ENCODE data around the gene CPT2. TPM values are rescaled to one million over a fixed set of nuclear protein-coding genes. Genes with fewer than 3 reads are reported as not detected.

Gene CPT2
- total and polyA plus RNA-seq, 9 of the 15 experiments (the other 6 are each of a cell fraction or from before 2014, with no cell fraction given): 7.6 to 25.1 (median 16.8) TPM

DNA sequence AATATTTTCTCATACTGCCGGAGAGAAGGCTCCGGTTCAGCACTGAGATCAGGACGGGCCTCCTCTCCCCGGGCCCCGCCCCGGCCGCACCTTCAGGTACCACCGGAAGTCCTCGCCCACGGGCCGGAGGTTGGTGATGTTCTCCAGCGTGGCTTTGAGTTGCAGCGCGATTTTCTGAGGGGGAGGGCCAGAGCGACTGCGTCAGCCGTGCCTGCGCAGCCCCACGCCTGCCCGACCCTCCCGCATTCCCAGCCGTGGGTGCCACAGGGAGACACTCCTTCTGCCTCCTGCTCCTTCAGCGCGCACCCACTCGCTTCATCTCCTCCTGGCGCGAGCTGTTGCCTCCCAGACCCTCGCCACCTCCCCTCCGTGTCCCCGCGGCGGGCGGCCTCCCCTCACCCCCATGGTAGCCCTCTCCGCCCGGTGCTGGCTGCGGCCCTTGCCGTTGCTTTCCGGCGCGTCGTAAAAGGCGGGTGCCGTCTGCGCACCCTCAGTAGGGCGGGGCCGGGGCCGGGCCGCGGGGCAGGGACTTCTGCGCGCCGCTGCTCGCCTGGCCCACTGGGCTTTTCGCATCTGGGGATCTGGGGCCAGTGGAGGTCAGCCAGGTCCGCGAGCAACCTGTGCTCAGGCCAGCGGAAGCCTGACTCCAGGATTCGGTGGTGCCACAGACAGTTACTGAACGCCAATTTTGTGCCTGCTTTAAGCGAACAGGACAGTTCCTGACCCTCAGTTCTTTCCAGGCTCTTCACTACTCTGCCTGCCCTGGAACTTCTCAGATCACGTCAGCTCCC lies 23.7 kb downstream of the CPT2 start, which contains the start of gene CZIB (continued):
- TF ChIP-seq, protein P1, sequence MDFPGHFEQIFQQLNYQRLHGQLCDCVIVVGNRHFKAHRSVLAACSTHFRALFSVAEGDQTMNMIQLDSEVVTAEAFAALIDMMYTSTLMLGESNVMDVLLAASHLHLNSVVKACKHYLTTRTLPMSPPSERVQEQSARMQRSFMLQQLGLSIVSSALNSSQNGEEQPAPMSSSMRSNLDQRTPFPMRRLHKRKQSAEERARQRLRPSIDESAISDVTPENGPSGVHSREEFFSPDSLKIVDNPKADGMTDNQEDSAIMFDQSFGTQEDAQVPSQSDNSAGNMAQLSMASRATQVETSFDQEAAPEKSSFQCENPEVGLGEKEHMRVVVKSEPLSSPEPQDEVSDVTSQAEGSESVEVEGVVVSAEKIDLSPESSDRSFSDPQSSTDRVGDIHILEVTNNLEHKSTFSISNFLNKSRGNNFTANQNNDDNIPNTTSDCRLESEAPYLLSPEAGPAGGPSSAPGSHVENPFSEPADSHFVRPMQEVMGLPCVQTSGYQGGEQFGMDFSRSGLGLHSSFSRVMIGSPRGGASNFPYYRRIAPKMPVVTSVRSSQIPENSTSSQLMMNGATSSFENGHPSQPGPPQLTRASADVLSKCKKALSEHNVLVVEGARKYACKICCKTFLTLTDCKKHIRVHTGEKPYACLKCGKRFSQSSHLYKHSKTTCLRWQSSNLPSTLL (IDR thresholded peaks at IDR 0.05): no peak
- TF ChIP-seq ZNF253 (CRISPR knock-in tag; conservative IDR thresholded peaks at IDR 0.05) (no peak), SRSF9 (IDR thresholded peaks at IDR 0.05; ENCODE audit: borderline replicate concordance, low read depth, low read length) (no peak), ESRRA (IDR thresholded peaks at IDR 0.05; ENCODE audit: borderline replicate concordance, low read depth) (peak; percentile 72; the same call in 1 of the 2 replicates), ILK (tag; IDR thresholded peaks at IDR 0.05; ENCODE audit: borderline replicate concordance, low read depth) (no peak), PHF20 (IDR thresholded peaks at IDR 0.05; ENCODE audit: partially characterized antibody) (peak; percentile 95), CBFA2T3 (IDR thresholded peaks at IDR 0.05) (no peak; the same call in 1 of the 2 replicates), MYBL2 (IDR thresholded peaks at IDR 0.05; ENCODE audit: low read depth) (no peak), MYBL2 (CRISPR knock-in tag; IDR thresholded peaks at IDR 0.05; ENCODE audit: borderline replicate concordance) (no peak), NCOA1 (IDR thresholded peaks at IDR 0.05; ENCODE audit: low read depth) (no peak; the same call in 1 of the 2 replicates), NCOA4 (IDR thresholded peaks at IDR 0.05; ENCODE audit: partially characterized antibody) (no peak), PRPF4 (IDR thresholded peaks at IDR 0.05; ENCODE audit: insufficient read depth, low read depth, low read length, poor library complexity, severe bottlenecking) (peak; percentile 70), SRF (CRISPR knock-in tag; IDR thresholded peaks at IDR 0.05) (peak in 1 of 2 experiments; percentile 78; a peak in 2 of 4 replicates), CHCHD3 (CRISPR knock-in tag; IDR thresholded peaks at IDR 0.05) (no peak), MCM2 (IDR thresholded peaks at IDR 0.05; ENCODE audit: low read depth) (no peak), TSC22D4 (tag; IDR thresholded peaks at IDR 0.05) (no peak), KDM5B (IDR thresholded peaks at IDR 0.05; ENCODE audit: insufficient replicate concordance, low read depth, low read length) (peak; percentile 95), SRSF1 (IDR thresholded peaks at IDR 0.05; ENCODE audit: low read depth, low read length) (no peak), ZNF444 (CRISPR knock-in tag; IDR thresholded peaks at IDR 0.05) (no peak), SPI1 (IDR thresholded peaks at IDR 0.05; ENCODE audit: borderline replicate concordance, low read depth, low read length) (no peak), ZNF174 (CRISPR knock-in tag; IDR thresholded peaks at IDR 0.05) (no peak), SNRNP70 (optimal IDR thresholded peaks at IDR 0.05; ENCODE audit: low read depth, low read length) (no peak), POU5F1 (IDR thresholded peaks at IDR 0.05; ENCODE audit: borderline replicate concordance, low read depth, low read length, partially characterized antibody) (no peak), GABPB2 (CRISPR knock-in tag; conservative IDR thresholded peaks at IDR 0.05) (no peak), SAP30 (IDR thresholded peaks at IDR 0.05; ENCODE audit: borderline replicate concordance, insufficient read depth, low read depth, low read length, poor library complexity, severe bottlenecking) (peak; percentile 75), EHMT2 (IDR thresholded peaks at IDR 0.05) (no peak; the same call in 1 of the 2 replicates)
- TF ChIP-seq, protein P2, sequence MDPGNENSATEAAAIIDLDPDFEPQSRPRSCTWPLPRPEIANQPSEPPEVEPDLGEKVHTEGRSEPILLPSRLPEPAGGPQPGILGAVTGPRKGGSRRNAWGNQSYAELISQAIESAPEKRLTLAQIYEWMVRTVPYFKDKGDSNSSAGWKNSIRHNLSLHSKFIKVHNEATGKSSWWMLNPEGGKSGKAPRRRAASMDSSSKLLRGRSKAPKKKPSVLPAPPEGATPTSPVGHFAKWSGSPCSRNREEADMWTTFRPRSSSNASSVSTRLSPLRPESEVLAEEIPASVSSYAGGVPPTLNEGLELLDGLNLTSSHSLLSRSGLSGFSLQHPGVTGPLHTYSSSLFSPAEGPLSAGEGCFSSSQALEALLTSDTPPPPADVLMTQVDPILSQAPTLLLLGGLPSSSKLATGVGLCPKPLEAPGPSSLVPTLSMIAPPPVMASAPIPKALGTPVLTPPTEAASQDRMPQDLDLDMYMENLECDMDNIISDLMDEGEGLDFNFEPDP (CRISPR knock-in tag; IDR thresholded peaks at IDR 0.05): 0 out of 2 replicates have a peak, but pooled peaks have one; percentile 18
